IMR-90 (cell line): ENCODE results near the gene FAM151B. TPM values are rescaled to one million over a fixed set of nuclear protein-coding genes. Genes with fewer than 3 reads are reported as not detected.

ENCODE experiments used
- ATAC-seq: fragments of 200-7000 bp; cut with Tn5 transposase; 2 replicates; pipeline ENCODE4 v1.9.1; 2020; ENCODE audit warnings: low read depth, mild to moderate bottlenecking, moderate library complexity
- BruUV-seq: library from RNA; stranded (reverse); fragments of 400-500 nt; replicated peaks from 2 replicates; lab custom pipeline; 2021; lab: Mats Ljungman, UMichigan
- CTCF ChIA-PET: fragments of 300-600 bp; formaldehyde crosslinking; extraction: SDS; loops from one replicate; lab custom pipeline; 2021; ENCODE audit warnings: antibody characterized with exemption; lab: Yijun Ruan, JAX
- POLR2A ChIA-PET: fragments of 300-600 bp; sonication (Branson Sonifier 250); formaldehyde crosslinking; loops from one replicate; lab custom pipeline; 2022; ENCODE audit warnings: antibody characterized with exemption; ENCODE audit not compliant: unreplicated experiment; lab: Charles Lee
- DNase-seq: peaks from one replicate; pipeline ENCODE4 v3.0.0; 2013
- H2AFZ ChIP-seq: replicated peaks from 2 replicates; pipeline ENCODE3; 2013; ENCODE audit warnings: low read length, mild to moderate bottlenecking; ENCODE audit not compliant: poor library complexity
- H2AK5ac ChIP-seq: 2 replicates; pipeline ENCODE4 v1.6.1; 2013; ENCODE audit warnings: low read depth, low read length, inconsistent platforms
- H2AK9ac ChIP-seq: replicated peaks from 2 replicates; pipeline ENCODE3; 2013; ENCODE audit warnings: mild to moderate bottlenecking, low read depth, low read length, moderate library complexity; ENCODE audit not compliant: poor library complexity
- H2BK120ac ChIP-seq: 2 replicates; pipeline ENCODE4 v1.6.1; 2013; ENCODE audit warnings: low read depth, low read length, inconsistent platforms
- H2BK15ac ChIP-seq: 3 replicates; pipeline ENCODE4 v1.6.1; 2013; ENCODE audit warnings: low read depth, low read length, inconsistent platforms
- H2BK20ac ChIP-seq: 2 replicates; pipeline ENCODE4 v1.6.1; 2013; ENCODE audit warnings: low read depth, mild to moderate bottlenecking, inconsistent platforms, low read length, moderate library complexity
- H2BK5ac ChIP-seq: 2 replicates; pipeline ENCODE4 v1.6.1; 2013; ENCODE audit warnings: mild to moderate bottlenecking, low read depth, low read length, inconsistent platforms; ENCODE audit not compliant: poor library complexity, severe bottlenecking
- H3K14ac ChIP-seq: replicated peaks from 2 replicates; pipeline ENCODE4 v1.6.1; 2013; ENCODE audit warnings: low read depth, low read length, inconsistent platforms
- H3K18ac ChIP-seq: 2 replicates; pipeline ENCODE4 v1.6.1; 2013; ENCODE audit warnings: low read depth, low read length, control low read depth
- H3K23ac ChIP-seq: 2 replicates; pipeline ENCODE4 v1.6.1; 2013; ENCODE audit warnings: low read depth, low read length, inconsistent platforms
- H3K27ac ChIP-seq: 2 replicates; pipeline ENCODE4 v1.5.1; 2013; ENCODE audit warnings: mild to moderate bottlenecking, control low read depth, low read length; ENCODE audit not compliant: insufficient read depth
- H3K27me3 ChIP-seq: 2 replicates; pipeline ENCODE4 v1.6.1; 2013; ENCODE audit warnings: low read length; ENCODE audit not compliant: control insufficient read depth, insufficient read depth
- H3K36me3 ChIP-seq: 2 replicates; pipeline ENCODE4 v1.6.1; 2013; ENCODE audit warnings: low read length, mixed read lengths; ENCODE audit not compliant: control insufficient read depth, insufficient read depth
- H3K4ac ChIP-seq: 2 replicates; pipeline ENCODE4 v1.6.1; 2013; ENCODE audit warnings: low read depth, low read length, inconsistent platforms
- H3K4me1 ChIP-seq: 2 replicates; pipeline ENCODE4 v1.6.1; 2013; ENCODE audit warnings: low read length, mixed read lengths; ENCODE audit not compliant: control insufficient read depth, insufficient read depth
- H3K4me2 ChIP-seq: 2 replicates; pipeline ENCODE4 v1.6.1; 2013; ENCODE audit warnings: low read depth, mild to moderate bottlenecking, control low read depth, low read length, moderate library complexity
- H3K4me3 ChIP-seq: 2 replicates; pipeline ENCODE4 v1.5.1; 2013; ENCODE audit warnings: low read depth, mild to moderate bottlenecking, control low read depth, low read length, moderate library complexity; ENCODE audit not compliant: insufficient read depth
- H3K56ac ChIP-seq: 2 replicates; pipeline ENCODE4 v1.6.1; 2013; ENCODE audit warnings: low read length, inconsistent platforms; ENCODE audit not compliant: insufficient read depth; ENCODE audit errors: extremely low read depth
- H3K79me1 ChIP-seq, 2 experiments: 2 replicates each; pipeline ENCODE4 v1.6.1; 2013; ENCODE audit warnings: low read length in 2 of 2, inconsistent platforms in 1 of 2, low read depth in 1 of 2
- H3K9ac ChIP-seq: 2 replicates; pipeline ENCODE4 v1.6.1; 2013; ENCODE audit warnings: low read depth, low read length, control low read depth
- H3K9me1 ChIP-seq: 2 replicates; pipeline ENCODE4 v1.6.1; 2013; ENCODE audit warnings: low read length, inconsistent platforms; ENCODE audit not compliant: insufficient read depth
- H3K9me3 ChIP-seq: 2 replicates; pipeline ENCODE4 v1.6.1; 2013; ENCODE audit warnings: low read length; ENCODE audit not compliant: control insufficient read depth, insufficient read depth
- H4K20me1 ChIP-seq: 2 replicates; pipeline ENCODE4 v1.6.1; 2013; ENCODE audit warnings: low read length, inconsistent platforms; ENCODE audit not compliant: insufficient read depth
- H4K5ac ChIP-seq: 2 replicates; pipeline ENCODE4 v1.6.1; 2013; ENCODE audit warnings: mild to moderate bottlenecking, low read depth, low read length, control low read depth
- H4K8ac ChIP-seq, 2 experiments: 2 replicates each; pipeline ENCODE4 v1.6.1; 2013; ENCODE audit warnings: low read depth in 2 of 2, low read length in 2 of 2, control low read depth in 1 of 2, inconsistent platforms in 1 of 2
- H4K91ac ChIP-seq: 2 replicates; pipeline ENCODE4 v1.6.1; 2013; ENCODE audit warnings: low read depth, low read length, inconsistent platforms; ENCODE audit not compliant: insufficient read depth
- BHLHE40 ChIP-seq: fragments of 150-350 bp; IDR thresholded peaks from 2 replicates; pipeline ENCODE4 v1.6.1; 2016; ENCODE audit warnings: mild to moderate bottlenecking, low read depth, low read length
- CEBPB ChIP-seq: IDR thresholded peaks from 2 replicates; pipeline ENCODE4 v1.6.1; 2012; ENCODE audit warnings: low read depth, low read length, improper control_type of control experiment
- CHD1 ChIP-seq: IDR thresholded peaks from 2 replicates; pipeline ENCODE4 v1.6.1; 2012; ENCODE audit warnings: low read depth, low read length, improper control_type of control experiment
- ELK1 ChIP-seq: fragments of 150-350 bp; IDR thresholded peaks from 2 replicates; pipeline ENCODE4 v1.6.1; 2016; ENCODE audit warnings: low read depth, mild to moderate bottlenecking, low read length, moderate library complexity, borderline replicate concordance
- FOS ChIP-seq: fragments of 150-350 bp; IDR thresholded peaks from 2 replicates; pipeline ENCODE4 v1.6.1; 2016; ENCODE audit warnings: low read depth, low read length
- MAFK ChIP-seq: IDR thresholded peaks from 2 replicates; pipeline ENCODE4 v1.6.1; 2012; ENCODE audit warnings: low read depth, low read length, improper control_type of control experiment
- MAZ ChIP-seq: IDR thresholded peaks from 2 replicates; pipeline ENCODE4 v1.6.1; 2012; ENCODE audit warnings: low read depth, mild to moderate bottlenecking, low read length, improper control_type of control experiment, moderate library complexity, borderline replicate concordance
- NFE2L2 ChIP-seq: fragments of 150-350 bp; IDR thresholded peaks from 2 replicates; pipeline ENCODE4 v1.6.1; 2016; ENCODE audit warnings: low read depth, mild to moderate bottlenecking, low read length
- RAD21 ChIP-seq: IDR thresholded peaks from 2 replicates; pipeline ENCODE4 v1.6.1; 2012; ENCODE audit warnings: low read length, improper control_type of control experiment
- SMC3 ChIP-seq: fragments of 150-350 bp; IDR thresholded peaks from 2 replicates; pipeline ENCODE4 v1.6.1; 2016; ENCODE audit warnings: low read depth, mild to moderate bottlenecking, antibody characterized with exemption, low read length, moderate library complexity
- USF2 ChIP-seq: fragments of 150-350 bp; IDR thresholded peaks from 2 replicates; pipeline ENCODE4 v1.6.1; 2017; ENCODE audit warnings: mild to moderate bottlenecking, antibody characterized with exemption, low read length, low read depth
- WGBS, 2 experiments: methylation state at CpG; one replicate each; pipeline versions ENCODE4 v1.1.5 to v1.1.7; 2013; ENCODE audit warnings: missing lambda C conversion rate in 2 of 2; ENCODE audit not compliant: insufficient read length in 1 of 2; ENCODE audit errors: extremely low coverage in 2 of 2; 5-methylcytosine and 5-hydroxymethylcytosine counted together
- dilution Hi-C: fragments of 300-500 bp; cut with HindIII; formaldehyde crosslinking; loops from one replicate; pipeline ENCODE4 v1.14.3; 2018; ENCODE audit warnings: low sequenced_read_pairs; ENCODE audit not compliant: unreplicated experiment
- in situ Hi-C: fragments of 300-500 bp; cut with MboI; formaldehyde crosslinking; loops from 3 replicates; pipeline ENCODE4 v1.14.3; 2019; ENCODE audit warnings: low sequenced_read_pairs, inconsistent platforms, mixed read lengths
- intact Hi-C: fragments of 100-400 bp; cut with micrococcal nuclease; formaldehyde crosslinking; loops from 2 replicates; pipeline ENCODE4 v1.10.0; 2022
- polyA plus RNA-seq, 3 experiments: library from polyadenylated mRNA; depleted of rRNA; stranded (reverse); fragments of >200 nt; gene quantifications; 2 replicates each; pipeline ENCODE4 v1.2.3, GENCODE V29; 2012; ENCODE audit warnings: low replicate concordance in 1 of 3
- total RNA-seq: library from RNA; depleted of rRNA; stranded (reverse); fragments of >200 nt; gene quantifications from 2 replicates; pipeline ENCODE4 v1.2.3, GENCODE V29; 2012

Gene FAM151B
- total and polyA plus RNA-seq, 2 of the 4 experiments (the other 2 are of a cell fraction), result 1.0 to 2.9 TPM

GRCh38 chr5:80579050-80579449 lies 91.2 kb downstream of the FAM151B start:
- no peak overlapping the region for H3K23ac ChIP-seq
- ChIA-PET CTCF (no interaction called here), POLR2A (no interaction called here)
- H4K91ac ChIP-seq, result no peak overlapping the region
- intact Hi-C loops (no loop called here), dilution Hi-C loops (no loop called here), in situ Hi-C loops (no loop called here)
- H2BK120ac ChIP-seq, result no peak overlapping the region
- no peak overlapping the region for H2BK20ac ChIP-seq
- H3K14ac ChIP-seq, result no peak overlapping the region
- no peak overlapping the region for H2BK5ac ChIP-seq
- no TSS peak for BruUV-seq
- no peaks in the 10 kb centered on the region for H3K79me1 ChIP-seq
- no peak overlapping the region for H3K18ac ChIP-seq
- no peak overlapping the region for H2AK9ac ChIP-seq
- DNase-seq (no peak), ATAC-seq (no peak)
- TF ChIP-seq CHD1 (no peak), USF2 (no peak), BHLHE40 (no peak), RAD21 (no peak), CEBPB (no peak), MAFK (no peak), SMC3 (no peak), ELK1 (no peak), NFE2L2 (no peak), MAZ (no peak), FOS (no peak)
- H4K5ac ChIP-seq, result no peak overlapping the region
- H2AFZ ChIP-seq, result no peak overlapping the region
- H3K9ac ChIP-seq, result no peak overlapping the region
- WGBS, 2 experiments, result 71 to 84% methylated on average over 2 of the region's 2 CpGs
- no peaks in the 10 kb centered on the region for H4K20me1 ChIP-seq
- no peaks in the 10 kb centered on the region for H3K9me1 ChIP-seq
- H2AK5ac ChIP-seq, result no peak overlapping the region
- no peak overlapping the region for H4K8ac ChIP-seq
- no peak overlapping the region for H3K56ac ChIP-seq
- H3K4me3 ChIP-seq, result no peak overlapping the region
- H3K4me2 ChIP-seq, result no peak overlapping the region
- H2BK15ac ChIP-seq, result no peak overlapping the region
- no peaks in the 10 kb centered on the region for H3K36me3 ChIP-seq
- H3K27ac ChIP-seq, result no peak overlapping the region
- H3K4me1 ChIP-seq, result no peaks in the 10 kb centered on the region
- no peak overlapping the region for H3K4ac ChIP-seq
- peaks cover 5% of the 10 kb centered on the region for H3K27me3 ChIP-seq
- H3K9me3 ChIP-seq, result no peaks in the 10 kb centered on the region
